ENCODE data around the gene IFI6.

- peak; percentile 71 to 89 (median 83) for TF ChIP-seq CTCF (IDR thresholded peaks at IDR 0.05)
- TF ChIP-seq POLR2A (IDR thresholded peaks at IDR 0.05) = no peak
Observed at GRCh38 chr1:27668808-27669723, 2.9 kb downstream of the IFI6 start.

All from right lobe of liver (tissue), 4 donors.